PC-3 (cell line): ENCODE results near the gene JAKMIP1. TPM values are rescaled to one million over a fixed set of nuclear protein-coding genes. Genes with fewer than 3 reads are reported as not detected.

Source experiments
- ATAC-seq: fragments of 200-7000 bp; cut with Tn5 transposase; 2 replicates; pipeline ENCODE4 v1.9.1; 2020; ENCODE audit warnings: mild to moderate bottlenecking, moderate library complexity
- BruUV-seq: library from RNA; stranded (reverse); fragments of 400-500 nt; replicated peaks from 2 replicates; lab custom pipeline; 2021; lab: Mats Ljungman, UMichigan
- CTCF ChIA-PET: fragments of 300-600 bp; sonication (Branson Sonifier 250); formaldehyde crosslinking; loops from one replicate; lab custom pipeline; 2022; ENCODE audit warnings: antibody characterized with exemption; lab: Charles Lee
- POLR2A ChIA-PET: fragments of 300-600 bp; sonication (Branson Sonifier 250); formaldehyde crosslinking; loops from one replicate; lab custom pipeline; 2022; ENCODE audit warnings: antibody characterized with exemption; ENCODE audit not compliant: unreplicated experiment; lab: Charles Lee
- DNase-seq: peaks from one replicate; pipeline ENCODE4 v3.0.0-alpha.2; 2015
- H2AFZ ChIP-seq: fragments of 300-600 bp; sonication (generic); 2 replicates; pipeline ENCODE4 v1.6.0; 2016; ENCODE audit warnings: antibody characterized with exemption, low read length
- H3F3A ChIP-seq: fragments of 300-600 bp; sonication (generic); one replicate; pipeline ENCODE4 v1.6.0; 2017; ENCODE audit warnings: antibody characterized with exemption, low read length, control low read depth, mild to moderate bottlenecking; ENCODE audit not compliant: unreplicated experiment
- H3K27ac ChIP-seq: fragments of 300-600 bp; sonication (generic); 2 replicates; pipeline ENCODE4 v1.5.1; 2016; ENCODE audit warnings: mild to moderate bottlenecking, low read length
- H3K27me3 ChIP-seq: fragments of 300-600 bp; sonication (generic); 2 replicates; pipeline ENCODE4 v1.6.1; 2016; ENCODE audit warnings: low read length, mixed read lengths
- H3K36me3 ChIP-seq: fragments of 300-600 bp; sonication (generic); 2 replicates; pipeline ENCODE4 v1.6.1; 2016; ENCODE audit warnings: low read depth, mixed run types, low read length, mixed read lengths
- H3K4me1 ChIP-seq: fragments of 300-600 bp; sonication (generic); 2 replicates; pipeline ENCODE4 v1.5.1; 2016; ENCODE audit warnings: low read length; ENCODE audit not compliant: insufficient read depth
- H3K4me2 ChIP-seq: fragments of 300-600 bp; sonication (generic); 2 replicates; pipeline ENCODE4 v1.6.0; 2016; ENCODE audit warnings: low read length
- H3K4me3 ChIP-seq: fragments of 300-600 bp; sonication (generic); 2 replicates; pipeline ENCODE4 v1.5.1; 2016; ENCODE audit warnings: mild to moderate bottlenecking, low read length, mixed read lengths
- H3K79me2 ChIP-seq: fragments of 300-600 bp; sonication (generic); 2 replicates; pipeline ENCODE4 v1.6.1; 2017; ENCODE audit warnings: low read length, mixed read lengths
- H3K9ac ChIP-seq: fragments of 300-600 bp; sonication (generic); 2 replicates; pipeline ENCODE4 v1.6.0; 2016; ENCODE audit warnings: mild to moderate bottlenecking, low read length
- H3K9me2 ChIP-seq: fragments of 300-600 bp; sonication (generic); replicated peaks from 2 replicates; pipeline ENCODE4 v1.6.1; 2016; ENCODE audit warnings: mixed run types, low read length, mixed read lengths
- H3K9me3 ChIP-seq: fragments of 300-600 bp; sonication (generic); 2 replicates; pipeline ENCODE4 v1.6.1; 2016; ENCODE audit warnings: low read length, mixed read lengths
- H4K20me1 ChIP-seq: fragments of 300-600 bp; sonication (generic); 2 replicates; pipeline ENCODE4 v1.6.1; 2016; ENCODE audit warnings: low read length, mixed read lengths
- EZH2 ChIP-seq: fragments of 300-600 bp; sonication (generic); IDR thresholded peaks from one replicate; pipeline ENCODE4 v1.6.1; 2017; ENCODE audit warnings: antibody characterized with exemption, mild to moderate bottlenecking, low read length; ENCODE audit not compliant: unreplicated experiment
- EZH2phosphoT487 ChIP-seq: fragments of 300-600 bp; sonication (generic); IDR thresholded peaks from 2 replicates; pipeline ENCODE4 v1.6.1; 2018; ENCODE audit warnings: mild to moderate bottlenecking, antibody characterized with exemption, low read length, borderline replicate concordance
- intact Hi-C: fragments of 100-400 bp; cut with micrococcal nuclease; formaldehyde crosslinking; loops from 2 replicates; pipeline ENCODE4 v1.9.0; 2023
- total RNA-seq: library from RNA; depleted of rRNA; stranded (reverse); fragments of >200 nt; gene quantifications from 2 replicates; pipeline ENCODE4 v1.2.3, GENCODE V29; 2014
- TF ChIP-seq, protein P1 (sequence below): fragments of 300-600 bp; sonication (generic); conservative IDR thresholded peaks from 2 replicates; pipeline ENCODE4 v1.5.1; 2017; ENCODE audit warnings: antibody characterized with exemption, low read depth, mild to moderate bottlenecking, low read length

JAKMIP1 gene
- total RNA-seq, 1 experiment from 2014 or later, result 0.04 TPM

DNA sequence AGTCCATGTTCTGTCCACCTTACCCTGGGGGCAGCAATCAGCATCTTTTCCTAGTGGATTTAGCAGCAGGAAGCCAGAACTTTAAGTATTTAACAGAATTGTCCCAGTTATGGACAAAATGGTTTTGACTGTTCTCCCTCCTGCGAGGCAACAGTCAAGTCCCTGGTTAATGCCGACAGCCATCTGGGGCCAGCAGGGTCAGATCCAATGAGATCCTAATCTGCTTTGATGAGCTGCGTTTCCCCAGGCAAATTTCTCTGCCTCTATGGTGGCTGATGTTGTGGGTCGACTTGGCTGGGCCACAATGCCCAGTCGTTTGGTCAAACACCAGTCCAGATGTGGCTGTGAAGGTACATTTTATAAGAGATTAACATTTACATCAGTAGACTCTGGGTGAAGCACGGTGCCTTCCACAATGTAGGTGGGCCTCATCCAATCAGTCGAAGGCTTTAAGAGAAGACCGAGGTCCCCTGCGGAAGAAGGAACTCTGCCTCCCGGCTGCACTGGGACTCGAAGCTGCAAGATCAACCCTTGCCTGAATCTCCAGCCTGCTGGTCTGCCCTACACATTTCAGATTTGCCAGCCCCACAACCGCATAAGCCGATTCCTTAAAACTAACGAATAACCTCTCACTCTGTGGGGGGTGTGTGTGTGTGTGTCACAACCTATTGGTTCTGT is 93.1 kb downstream of the JAKMIP1 start:
- Histone ChIP-seq H4K20me1 (no peaks in the 10 kb centered on the region), H3F3A (no peaks in the 10 kb centered on the region), H2AFZ (no peak overlapping the region), H3K9me3 (no peaks in the 10 kb centered on the region), H3K79me2 (no peaks in the 10 kb centered on the region), H3K4me1 (no peaks in the 10 kb centered on the region), H3K4me3 (no peak overlapping the region), H3K27me3 (no peaks in the 10 kb centered on the region), H3K27ac (no peak overlapping the region), H3K36me3 (no peaks in the 10 kb centered on the region), H3K9ac (no peak overlapping the region), H3K4me2 (no peak overlapping the region), H3K9me2 (no peaks in the 10 kb centered on the region)
- no peak for TF ChIP-seq EZH2phosphoT487
- no peak for TF ChIP-seq EZH2
- TF ChIP-seq, protein P1, sequence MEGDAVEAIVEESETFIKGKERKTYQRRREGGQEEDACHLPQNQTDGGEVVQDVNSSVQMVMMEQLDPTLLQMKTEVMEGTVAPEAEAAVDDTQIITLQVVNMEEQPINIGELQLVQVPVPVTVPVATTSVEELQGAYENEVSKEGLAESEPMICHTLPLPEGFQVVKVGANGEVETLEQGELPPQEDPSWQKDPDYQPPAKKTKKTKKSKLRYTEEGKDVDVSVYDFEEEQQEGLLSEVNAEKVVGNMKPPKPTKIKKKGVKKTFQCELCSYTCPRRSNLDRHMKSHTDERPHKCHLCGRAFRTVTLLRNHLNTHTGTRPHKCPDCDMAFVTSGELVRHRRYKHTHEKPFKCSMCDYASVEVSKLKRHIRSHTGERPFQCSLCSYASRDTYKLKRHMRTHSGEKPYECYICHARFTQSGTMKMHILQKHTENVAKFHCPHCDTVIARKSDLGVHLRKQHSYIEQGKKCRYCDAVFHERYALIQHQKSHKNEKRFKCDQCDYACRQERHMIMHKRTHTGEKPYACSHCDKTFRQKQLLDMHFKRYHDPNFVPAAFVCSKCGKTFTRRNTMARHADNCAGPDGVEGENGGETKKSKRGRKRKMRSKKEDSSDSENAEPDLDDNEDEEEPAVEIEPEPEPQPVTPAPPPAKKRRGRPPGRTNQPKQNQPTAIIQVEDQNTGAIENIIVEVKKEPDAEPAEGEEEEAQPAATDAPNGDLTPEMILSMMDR, result no peak
- ChIA-PET CTCF (no interaction called here), POLR2A (no interaction called here)
- ATAC-seq (no peak), DNase-seq (no peak)
- intact Hi-C loops, result no loop called here
- BruUV-seq, result no TSS peak

DNA sequence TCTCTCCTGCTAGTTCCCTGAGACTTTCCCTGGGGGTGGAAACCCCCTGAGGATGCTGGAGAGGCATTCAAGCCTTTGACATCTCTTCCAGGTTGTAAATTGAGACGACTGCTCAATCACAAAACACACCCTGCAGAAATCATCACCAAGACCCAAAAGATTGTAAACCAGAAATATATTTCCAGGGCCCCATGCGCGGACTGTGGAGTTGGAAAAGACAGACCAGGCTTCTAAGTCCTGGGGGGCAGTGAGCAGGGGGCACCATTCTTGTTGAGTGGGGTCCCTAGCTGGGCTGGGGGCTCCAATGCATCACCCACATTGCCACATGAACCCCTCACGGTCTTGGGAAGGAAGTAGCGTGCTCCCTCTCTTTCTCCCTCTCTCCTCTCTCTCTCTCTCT is 94.2 kb downstream of the JAKMIP1 start:
- Histone ChIP-seq H3K27me3 (no peaks in the 10 kb centered on the region), H3K4me2 (no peak overlapping the region), H3K9me3 (no peaks in the 10 kb centered on the region), H3K27ac (no peak overlapping the region), H3K9me2 (no peaks in the 10 kb centered on the region), H3K79me2 (no peaks in the 10 kb centered on the region), H3K4me3 (no peak overlapping the region), H3K36me3 (no peaks in the 10 kb centered on the region), H2AFZ (no peak overlapping the region), H3F3A (no peaks in the 10 kb centered on the region), H3K4me1 (no peaks in the 10 kb centered on the region), H4K20me1 (no peaks in the 10 kb centered on the region), H3K9ac (no peak overlapping the region)
- no peak for ATAC-seq
- TF ChIP-seq, protein P1, result no peak
- TF ChIP-seq EZH2phosphoT487 (no peak), EZH2 (no peak)
- CTCF ChIA-PET, result no interaction called here
- DNase-seq, result no peak
- intact Hi-C loops, result no loop called here
- no TSS peak for BruUV-seq
- POLR2A ChIA-PET, result no interaction called here

DNA sequence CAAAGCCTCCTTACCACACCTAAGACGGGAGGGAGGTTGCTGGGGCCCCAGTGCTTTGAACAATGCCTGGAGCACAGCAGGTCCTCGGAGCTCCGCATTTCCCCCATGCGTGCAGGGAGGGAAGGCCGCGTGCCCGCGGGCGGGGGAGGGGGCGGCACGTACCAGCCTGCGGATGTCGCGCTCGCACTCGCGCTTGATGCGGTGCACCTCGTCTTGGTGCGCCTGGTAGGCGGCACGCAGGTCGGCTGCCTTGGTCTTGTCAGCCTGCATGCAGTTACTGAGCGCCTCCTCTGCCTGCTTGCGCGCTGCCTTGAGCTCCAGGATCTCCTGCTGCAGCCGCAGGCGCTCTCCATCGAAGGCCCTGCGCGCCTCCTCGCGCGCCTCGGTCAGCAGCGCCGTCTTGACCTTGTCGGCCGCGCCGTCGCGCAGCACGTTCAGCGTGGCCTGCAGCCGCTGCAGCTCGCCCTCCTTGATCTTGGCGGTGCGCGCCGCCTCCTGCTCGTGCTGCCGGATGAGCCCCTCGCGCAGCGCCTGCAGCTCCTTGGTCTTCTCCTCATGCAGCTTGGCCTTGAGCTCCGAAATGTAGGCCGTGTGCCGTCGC is 94.9 kb downstream of the JAKMIP1 start:
- CTCF ChIA-PET, result no interaction called here
- H3K9ac ChIP-seq, result no peak overlapping the region
- no peak overlapping the region for H3K4me2 ChIP-seq
- H3K27me3 ChIP-seq, result no peaks in the 10 kb centered on the region
- H3K4me1 ChIP-seq, result no peaks in the 10 kb centered on the region
- no TSS peak for BruUV-seq
- TF ChIP-seq EZH2phosphoT487 (no peak), EZH2 (no peak)
- TF ChIP-seq, protein P1, result no peak
- no peak overlapping the region for H3K4me3 ChIP-seq
- DNase-seq, result no peak
- no peaks in the 10 kb centered on the region for H3F3A ChIP-seq
- H2AFZ ChIP-seq, result no peak overlapping the region
- no peaks in the 10 kb centered on the region for H3K9me3 ChIP-seq
- intact Hi-C loops, result no loop called here
- no peaks in the 10 kb centered on the region for H3K79me2 ChIP-seq
- H3K27ac ChIP-seq, result no peak overlapping the region
- POLR2A ChIA-PET, result no interaction called here
- no peaks in the 10 kb centered on the region for H3K36me3 ChIP-seq
- H4K20me1 ChIP-seq, result no peaks in the 10 kb centered on the region
- no peak for ATAC-seq
- H3K9me2 ChIP-seq, result no peaks in the 10 kb centered on the region
